H9 (cell line): ENCODE measurements around the gene JAKMIP3. TPM values are rescaled to one million over a fixed set of nuclear protein-coding genes. Genes with fewer than 3 reads are reported as not detected.

Experiments used
- DNase-seq: peaks from one replicate; pipeline ENCODE4 v3.0.0-alpha.2; 2017
- H2AFZ ChIP-seq: one replicate; pipeline ENCODE4 v1.6.1; 2013; ENCODE audit warnings: mild to moderate bottlenecking, low read length, control low read depth, moderate library complexity
- H2AK5ac ChIP-seq: 2 replicates; pipeline ENCODE4 v1.6.1; 2013; ENCODE audit warnings: low read length, control low read depth, mixed read lengths; ENCODE audit not compliant: insufficient read length
- H2BK120ac ChIP-seq: one replicate; pipeline ENCODE4 v1.6.1; 2013; ENCODE audit warnings: low read depth, mild to moderate bottlenecking, low read length, control low read depth, inconsistent platforms; ENCODE audit not compliant: poor library complexity, severe bottlenecking
- H2BK12ac ChIP-seq: 2 replicates; pipeline ENCODE4 v1.6.1; 2013; ENCODE audit warnings: low read length, control low read depth, mixed read lengths, low read depth; ENCODE audit not compliant: insufficient read length
- H2BK15ac ChIP-seq: 2 replicates; pipeline ENCODE4 v1.6.1; 2013; ENCODE audit warnings: low read depth, low read length, control low read depth
- H2BK20ac ChIP-seq: one replicate; pipeline ENCODE4 v1.6.1; 2013; ENCODE audit warnings: low read depth, mild to moderate bottlenecking, low read length, control low read depth, inconsistent platforms; ENCODE audit not compliant: poor library complexity, severe bottlenecking
- H2BK5ac ChIP-seq: 2 replicates; pipeline ENCODE4 v1.6.1; 2013; ENCODE audit warnings: low read length, control low read depth, mixed read lengths; ENCODE audit not compliant: insufficient read length
- H3K14ac ChIP-seq: 2 replicates; pipeline ENCODE4 v1.6.1; 2013; ENCODE audit warnings: low read length, control low read depth; ENCODE audit not compliant: insufficient read depth
- H3K18ac ChIP-seq: 2 replicates; pipeline ENCODE4 v1.6.1; 2013; ENCODE audit warnings: low read depth, mild to moderate bottlenecking, mixed read lengths, low read length, control low read depth; ENCODE audit not compliant: insufficient read length
- H3K23ac ChIP-seq: 2 replicates; pipeline ENCODE4 v1.6.1; 2013; ENCODE audit warnings: low read length, control low read depth, mixed read lengths, low read depth; ENCODE audit not compliant: insufficient read length
- H3K23me2 ChIP-seq: 2 replicates; pipeline ENCODE4 v1.6.1; 2013; ENCODE audit warnings: low read depth, mild to moderate bottlenecking, mixed read lengths, low read length, control low read depth; ENCODE audit not compliant: insufficient read length, poor library complexity, severe bottlenecking
- H3K27ac ChIP-seq: 2 replicates; pipeline ENCODE4 v1.5.1; 2013; ENCODE audit warnings: low read length, control low read depth, mixed read lengths, low read depth; ENCODE audit not compliant: insufficient read length
- H3K27me3 ChIP-seq: 2 replicates; pipeline ENCODE4 v1.6.1; 2013; ENCODE audit warnings: low read length, control low read depth, inconsistent platforms; ENCODE audit not compliant: insufficient read depth
- H3K4ac ChIP-seq: 2 replicates; pipeline ENCODE4 v1.6.1; 2013; ENCODE audit warnings: low read depth, mild to moderate bottlenecking, control low read depth, inconsistent platforms, low read length, moderate library complexity
- H3K4me1 ChIP-seq: 2 replicates; pipeline ENCODE4 v1.6.1; 2013; ENCODE audit warnings: low read length, control low read depth, inconsistent platforms; ENCODE audit not compliant: insufficient read depth
- H3K4me2 ChIP-seq: 2 replicates; pipeline ENCODE4 v1.6.1; 2013; ENCODE audit warnings: low read length, control low read depth, mixed read lengths; ENCODE audit not compliant: insufficient read length, insufficient read depth
- H3K56ac ChIP-seq: 2 replicates; pipeline ENCODE4 v1.6.1; 2013; ENCODE audit warnings: low read depth, mild to moderate bottlenecking, mixed read lengths, low read length, control low read depth; ENCODE audit not compliant: insufficient read length
- H3K79me1 ChIP-seq: 2 replicates; pipeline ENCODE4 v1.6.1; 2013; ENCODE audit warnings: low read depth, mild to moderate bottlenecking, moderate library complexity, low read length, control low read depth, inconsistent platforms; ENCODE audit not compliant: insufficient read depth, poor library complexity, severe bottlenecking
- H3K79me2 ChIP-seq: 2 replicates; pipeline ENCODE4 v1.6.1; 2013; ENCODE audit warnings: low read length, control low read depth, inconsistent platforms; ENCODE audit not compliant: insufficient read depth
- H3K9ac ChIP-seq: 2 replicates; pipeline ENCODE4 v1.6.1; 2013; ENCODE audit warnings: low read length, control low read depth, mixed read lengths; ENCODE audit not compliant: insufficient read length; ENCODE audit errors: extremely low read depth
- H3K9me3 ChIP-seq: one replicate; pipeline ENCODE4 v1.6.1; 2013; ENCODE audit warnings: low read depth, low read length, inconsistent platforms; ENCODE audit not compliant: control insufficient read depth
- H3T11ph ChIP-seq: one replicate; pipeline ENCODE4 v1.6.1; 2013; ENCODE audit warnings: mild to moderate bottlenecking, low read length, control low read depth, inconsistent platforms
- H4K20me1 ChIP-seq: one replicate; pipeline ENCODE4 v1.6.1; 2013; ENCODE audit not compliant: control insufficient read depth, insufficient read length, insufficient read depth
- H4K5ac ChIP-seq: 2 replicates; pipeline ENCODE4 v1.6.1; 2013; ENCODE audit warnings: low read depth, mild to moderate bottlenecking, mixed read lengths, low read length, control low read depth; ENCODE audit not compliant: insufficient read length
- H4K8ac ChIP-seq: replicated peaks from 2 replicates; pipeline ENCODE4 v1.6.1; 2013; ENCODE audit warnings: low read length, control low read depth, mixed read lengths, low read depth; ENCODE audit not compliant: insufficient read length
- H4K91ac ChIP-seq: 2 replicates; pipeline ENCODE4 v1.6.1; 2013; ENCODE audit warnings: low read depth, mild to moderate bottlenecking, moderate library complexity, mixed read lengths, low read length, control low read depth; ENCODE audit not compliant: insufficient read length
- H3K27ac Mint-ChIP-seq, 3 experiments: 2 replicates in 2 of 3; 3 replicates in 1 of 3; pipeline ENCODE4 v1.8.0; 2020 to 2021; ENCODE audit warnings: mixed read lengths in 3 of 3, mild to moderate bottlenecking in 1 of 3, moderate library complexity in 1 of 3
- H3K27me3 Mint-ChIP-seq: 2 replicates; pipeline ENCODE4 v1.8.0; 2021; ENCODE audit warnings: low read depth, mild to moderate bottlenecking, moderate library complexity, mixed read lengths
- H3K36me3 Mint-ChIP-seq, 3 experiments: 2 replicates in 2 of 3; 3 replicates in 1 of 3; pipeline ENCODE4 v1.8.0; 2020 to 2021; ENCODE audit warnings: low read depth in 3 of 3, mixed read lengths in 3 of 3; ENCODE audit not compliant: insufficient read depth in 1 of 3
- H3K4me1 Mint-ChIP-seq, 2 experiments: 2 replicates each; pipeline ENCODE4 v1.8.0; 2020; ENCODE audit warnings: mixed read lengths in 2 of 2
- H3K4me3 Mint-ChIP-seq, 2 experiments: 2 replicates in 1 of 2; 3 replicates in 1 of 2; pipeline ENCODE4 v1.8.0; 2020 to 2021; ENCODE audit warnings: mild to moderate bottlenecking in 2 of 2, mixed read lengths in 2 of 2, moderate library complexity in 1 of 2
- H3K9me3 Mint-ChIP-seq, 2 experiments: 2 replicates in 1 of 2; 3 replicates in 1 of 2; pipeline ENCODE4 v1.8.0; 2020; ENCODE audit warnings: mild to moderate bottlenecking in 2 of 2, mixed read lengths in 2 of 2, moderate library complexity in 1 of 2
- WGBS: extraction: QIAGEN DNeasy Blood & Tissue Kit; methylation state at CpG from one replicate; pipeline ENCODE4 v1.1.7; 2013; ENCODE audit warnings: missing lambda C conversion rate, low lambda C conversion rate, mixed read lengths; ENCODE audit not compliant: insufficient read length; ENCODE audit errors: extremely low coverage; 5-methylcytosine and 5-hydroxymethylcytosine counted together
- total RNA-seq: library from RNA; stranded (reverse); gene quantifications from 2 replicates; pipeline ENCODE4 v1.2.1, GENCODE V29; 2021
- TF ChIP-seq, protein P1 (sequence below): fragments of 200-600 bp; sonication (generic); conservative IDR thresholded peaks from 3 replicates; pipeline ENCODE4 v1.8.0; 2021; ENCODE audit warnings: antibody characterized with exemption, mild to moderate bottlenecking

Gene JAKMIP3
- total RNA-seq, 1 experiment from 2014 or later = 0.50 TPM

DNA sequence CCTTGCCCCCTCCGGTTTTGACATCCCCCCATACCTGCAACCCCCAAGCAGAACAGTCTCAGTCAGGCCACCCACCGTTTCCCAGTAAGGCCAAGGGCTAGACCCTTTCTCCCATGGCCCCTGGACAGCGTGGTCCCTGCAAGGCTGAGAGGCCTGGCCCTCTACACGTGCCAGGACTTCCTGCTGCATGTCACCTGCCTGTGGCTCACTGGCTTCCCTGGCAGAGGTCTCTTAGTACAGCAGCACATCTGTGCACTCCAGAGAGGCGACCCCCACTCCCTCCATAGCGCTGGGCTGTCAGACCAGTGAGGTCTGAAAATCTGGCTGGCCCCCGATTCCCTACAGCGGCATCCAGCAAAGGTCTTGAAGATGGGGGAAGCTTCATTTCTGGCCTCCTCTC, 26.4 kb upstream of the JAKMIP3 start:
- Histone ChIP-seq H3K79me2 (no peaks in the 10 kb centered on the region), H3K23ac (no peak overlapping the region), H4K8ac (no peak overlapping the region), H3K23me2 (peaks cover 16% of the 10 kb centered on the region), H3K79me1 (no peaks in the 10 kb centered on the region), H3K4me1 (no peaks in the 10 kb centered on the region; the same call in 1 of the 2 replicates), H2BK12ac (no peak overlapping the region), H3K27ac (no peak overlapping the region), H3K14ac (no peak overlapping the region), H3T11ph (no peak overlapping the region), H3K4ac (no peak overlapping the region), H3K18ac (no peak overlapping the region), H2BK5ac (no peak overlapping the region), H3K27me3 (peaks cover 16% of the 10 kb centered on the region; the same call in 1 of the 2 replicates), H3K4me2 (no peak overlapping the region), H3K9me3 (no peaks in the 10 kb centered on the region), H3K9ac (no peak overlapping the region), H2AFZ (no peak overlapping the region), H2BK20ac (no peak overlapping the region), H2BK15ac (no peak overlapping the region), H4K20me1 (no peaks in the 10 kb centered on the region), H3K56ac (no peak overlapping the region), H4K5ac (no peak overlapping the region), H4K91ac (no peak overlapping the region), H2AK5ac (no peak overlapping the region), H2BK120ac (no peak overlapping the region)
- peaks cover 60% of the 10 kb centered on the region for H3K27me3 Mint-ChIP-seq
- TF ChIP-seq, protein P1, sequence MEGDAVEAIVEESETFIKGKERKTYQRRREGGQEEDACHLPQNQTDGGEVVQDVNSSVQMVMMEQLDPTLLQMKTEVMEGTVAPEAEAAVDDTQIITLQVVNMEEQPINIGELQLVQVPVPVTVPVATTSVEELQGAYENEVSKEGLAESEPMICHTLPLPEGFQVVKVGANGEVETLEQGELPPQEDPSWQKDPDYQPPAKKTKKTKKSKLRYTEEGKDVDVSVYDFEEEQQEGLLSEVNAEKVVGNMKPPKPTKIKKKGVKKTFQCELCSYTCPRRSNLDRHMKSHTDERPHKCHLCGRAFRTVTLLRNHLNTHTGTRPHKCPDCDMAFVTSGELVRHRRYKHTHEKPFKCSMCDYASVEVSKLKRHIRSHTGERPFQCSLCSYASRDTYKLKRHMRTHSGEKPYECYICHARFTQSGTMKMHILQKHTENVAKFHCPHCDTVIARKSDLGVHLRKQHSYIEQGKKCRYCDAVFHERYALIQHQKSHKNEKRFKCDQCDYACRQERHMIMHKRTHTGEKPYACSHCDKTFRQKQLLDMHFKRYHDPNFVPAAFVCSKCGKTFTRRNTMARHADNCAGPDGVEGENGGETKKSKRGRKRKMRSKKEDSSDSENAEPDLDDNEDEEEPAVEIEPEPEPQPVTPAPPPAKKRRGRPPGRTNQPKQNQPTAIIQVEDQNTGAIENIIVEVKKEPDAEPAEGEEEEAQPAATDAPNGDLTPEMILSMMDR = no peak
- H3K36me3 Mint-ChIP-seq = peaks cover 0 to 3% (median 0%) of the 10 kb centered on the region in 3 experiments; a peak in 2 of 7 replicates
- WGBS = no CpG with 5 or more reads among the region's 8 CpGs
- DNase-seq = no peak
- no peak overlapping the region; a peak in 1 of 5 replicates for H3K4me3 Mint-ChIP-seq
- peaks cover 0 to 2% of the 10 kb centered on the region in 2 experiments; a peak in 2 of 5 replicates for H3K9me3 Mint-ChIP-seq
- peaks cover 29 to 41% of the 10 kb centered on the region in 2 experiments for H3K4me1 Mint-ChIP-seq
- no peak overlapping the region; a peak in 1 of 7 replicates for H3K27ac Mint-ChIP-seq
